Putamen (tissue), 1 donor: Measurements from ENCODE around the gene ALG9.

Source experiments
- DNase-seq: peaks from one replicate; pipeline ENCODE4 v3.0.0-alpha.2; 2016; ENCODE audit warnings: low spot score

The ALG9 gene

GRCh38 chr11:111834432-111835163 is 36.8 kb downstream of the ALG9 start:
- no peak for DNase-seq

- DNase-seq = no peak
Observed at GRCh38 chr11:111833524-111833923, 37.9 kb downstream of the ALG9 start.

GRCh38 chr11:111829185-111829968 is 42.0 kb downstream of the ALG9 start:
- no peak for DNase-seq

- DNase-seq = no peak
Observed at GRCh38 chr11:111826322-111826950, 44.9 kb downstream of the ALG9 start.

- DNase-seq = no peak
Observed at GRCh38 chr11:111823629-111824028, 47.8 kb downstream of the ALG9 start.

GRCh38 chr11:111823131-111823530 is 48.2 kb downstream of the ALG9 start:
- DNase-seq = no peak

- no peak for DNase-seq
Observed at GRCh38 chr11:111819829-111820237, 51.5 kb downstream of the ALG9 start.

- no peak for DNase-seq
Observed at GRCh38 chr11:111819161-111819828, 52.1 kb downstream of the ALG9 start.

GRCh38 chr11:111815489-111815888 is 55.9 kb downstream of the ALG9 start:
- no peak for DNase-seq

- no peak for DNase-seq
Observed at GRCh38 chr11:111814557-111815320, 56.6 kb downstream of the ALG9 start.

- peak; percentile 31 for DNase-seq
Observed at GRCh38 chr11:111814106-111814505, 57.3 kb downstream of the ALG9 start.

- no peak for DNase-seq
Observed at GRCh38 chr11:111812211-111812610, 59.2 kb downstream of the ALG9 start.

- no peak for DNase-seq
Observed at GRCh38 chr11:111811445-111811844, 59.9 kb downstream of the ALG9 start.

- DNase-seq = no peak
Observed at GRCh38 chr11:111808834-111809233, 62.5 kb downstream of the ALG9 start.

GRCh38 chr11:111808063-111808588 is 63.3 kb downstream of the ALG9 start:
- DNase-seq = no peak

GRCh38 chr11:111807076-111807475 is 64.3 kb downstream of the ALG9 start:
- no peak for DNase-seq

- no peak for DNase-seq
Observed at GRCh38 chr11:111801135-111801534, 70.2 kb downstream of the ALG9 start.

- DNase-seq = no peak
Observed at GRCh38 chr11:111798279-111798678, 73.1 kb downstream of the ALG9 start.

- no peak for DNase-seq
Observed at GRCh38 chr11:111797145-111797581, 74.2 kb downstream of the ALG9 start.

GRCh38 chr11:111796696-111797095 is 74.7 kb downstream of the ALG9 start:
- DNase-seq = no peak

- no peak for DNase-seq
Observed at GRCh38 chr11:111795334-111795985, 75.9 kb downstream of the ALG9 start.
